HL-60/S4 (cell line): ENCODE data around the gene PLXND1.

Experiments used
- in situ Hi-C: fragments of 300-500 bp; cut with MboI; formaldehyde crosslinking; loops from 2 replicates; pipeline ENCODE4 v1.14.3; 2022; ENCODE audit warnings: low sequenced_read_pairs

PLXND1 gene

GRCh38 chr3:129591932-129592331 lies 14.5 kb downstream of the PLXND1 start:
- in situ Hi-C loops, result no loop called here

GRCh38 chr3:129590215-129590614 lies 16.3 kb downstream of the PLXND1 start:
- in situ Hi-C loops, result no loop called here

GRCh38 chr3:129587566-129588210 lies 18.8 kb downstream of the PLXND1 start:
- in situ Hi-C loops, result no loop called here

- in situ Hi-C loops, result no loop called here
Observed at GRCh38 chr3:129586746-129587430, 19.6 kb downstream of the PLXND1 start.

- in situ Hi-C loops, result no loop called here
Observed at GRCh38 chr3:129585949-129586657, 20.4 kb downstream of the PLXND1 start.

- in situ Hi-C loops, result no loop called here
Observed at GRCh38 chr3:129584631-129585030, 21.8 kb downstream of the PLXND1 start.

GRCh38 chr3:129583289-129583688 lies 23.2 kb downstream of the PLXND1 start:
- in situ Hi-C loops, result no loop called here

- in situ Hi-C loops, result no loop called here
Observed at GRCh38 chr3:129582799-129583198, 23.7 kb downstream of the PLXND1 start.

- in situ Hi-C loops, result no loop called here
Observed at GRCh38 chr3:129581623-129582022, 24.9 kb downstream of the PLXND1 start.

GRCh38 chr3:129579991-129580390 lies 26.5 kb downstream of the PLXND1 start:
- in situ Hi-C loops, result no loop called here

GRCh38 chr3:129577925-129578786 lies 28.3 kb downstream of the PLXND1 start:
- in situ Hi-C loops, result no loop called here

GRCh38 chr3:129577366-129577765 lies 29.1 kb downstream of the PLXND1 start:
- in situ Hi-C loops, result no loop called here

GRCh38 chr3:129576514-129577352 lies 29.7 kb downstream of the PLXND1 start:
- in situ Hi-C loops, result no loop called here

GRCh38 chr3:129575997-129576384 lies 30.5 kb downstream of the PLXND1 start:
- in situ Hi-C loops, result no loop called here

GRCh38 chr3:129575233-129575996 lies 31.1 kb downstream of the PLXND1 start:
- in situ Hi-C loops, result no loop called here

GRCh38 chr3:129574206-129574605 lies 32.3 kb downstream of the PLXND1 start:
- in situ Hi-C loops, result no loop called here

- in situ Hi-C loops, result no loop called here
Observed at GRCh38 chr3:129573493-129573892, 33.0 kb downstream of the PLXND1 start.

- in situ Hi-C loops, result no loop called here
Observed at GRCh38 chr3:129572603-129573002, 33.9 kb downstream of the PLXND1 start.
